ENCODE results near the gene TDRD9. TPM values are rescaled to one million over a fixed set of nuclear protein-coding genes. Genes with fewer than 3 reads are reported as not detected.
"Not testable (repeated sequence)": the region's sequence is repeated elsewhere in the genome, so short reads cannot be mapped to it uniquely, and the experiment has no call there.

TDRD9 gene
- total RNA-seq, 1 donor from 2014 or later = 8.5 TPM

GRCh38 chr14:103966631-103967030, 38.4 kb downstream of the TDRD9 start:
- Histone ChIP-seq H3K4me1 (no peaks in the 10 kb centered on the region), H3K27ac (no peak overlapping the region), H3K36me3 (no peaks in the 10 kb centered on the region), H3K27me3 (ENCODE audit: low read depth) (no peaks in the 10 kb centered on the region), H3K4me3 (no peak overlapping the region), H3K9me3 (no peaks in the 10 kb centered on the region)
- no peak for ATAC-seq
- intact Hi-C loops (cut with DNase I) = no loop called here
- TF ChIP-seq CTCF (IDR thresholded peaks at IDR 0.05) = no peak
- no peak for DNase-seq

GRCh38 chr14:103969961-103970360, 41.7 kb downstream of the TDRD9 start:
- Histone ChIP-seq H3K4me3 (no peak overlapping the region), H3K27me3 (ENCODE audit: low read depth) (no peaks in the 10 kb centered on the region), H3K9me3 (no peaks in the 10 kb centered on the region), H3K27ac (no peak overlapping the region), H3K36me3 (no peaks in the 10 kb centered on the region), H3K4me1 (no peaks in the 10 kb centered on the region)
- ATAC-seq (no peak), DNase-seq (no peak)
- intact Hi-C loops (cut with DNase I) = no loop called here
- TF ChIP-seq CTCF (IDR thresholded peaks at IDR 0.05) = no peak

GRCh38 chr14:103973354-103973753, 45.1 kb downstream of the TDRD9 start:
- Histone ChIP-seq H3K27me3 (ENCODE audit: low read depth) (no peaks in the 10 kb centered on the region), H3K4me1 (no peaks in the 10 kb centered on the region), H3K36me3 (no peaks in the 10 kb centered on the region), H3K4me3 (no peak overlapping the region), H3K9me3 (no peaks in the 10 kb centered on the region), H3K27ac (no peak overlapping the region)
- no peak for TF ChIP-seq CTCF (IDR thresholded peaks at IDR 0.05)
- intact Hi-C loops (cut with DNase I) = no loop called here
- DNase-seq = no peak
- peak; percentile 57 to 59 for ATAC-seq

- Histone ChIP-seq H3K27me3 (ENCODE audit: low read depth) (no peaks in the 10 kb centered on the region), H3K4me1 (no peaks in the 10 kb centered on the region), H3K9me3 (no peaks in the 10 kb centered on the region), H3K36me3 (no peaks in the 10 kb centered on the region), H3K27ac (no peak overlapping the region), H3K4me3 (no peak overlapping the region)
- ATAC-seq = no peak
- intact Hi-C loops (cut with DNase I) = no loop called here
- TF ChIP-seq CTCF (IDR thresholded peaks at IDR 0.05) = no peak
- no peak for DNase-seq
Observed at GRCh38 chr14:103974575-103974974, 46.3 kb downstream of the TDRD9 start.

- H3K27me3 ChIP-seq (ENCODE audit: low read depth); intact Hi-C loops (cut with DNase I); ATAC-seq; H3K36me3 ChIP-seq; H3K4me1 ChIP-seq; H3K4me3 ChIP-seq; H3K27ac ChIP-seq; H3K9me3 ChIP-seq: not testable (repeated sequence)
- peak; percentile 72 for DNase-seq
- peak; percentile 71 for TF ChIP-seq CTCF (IDR thresholded peaks at IDR 0.05)
Observed at GRCh38 chr14:103980623-103981238, 52.5 kb downstream of the TDRD9 start.
